GM12873 (cell line): ENCODE measurements around the gene P3H4.

ENCODE experiments used
- TF ChIP-seq, protein P1 (sequence below): IDR thresholded peaks from 2 replicates; pipeline ENCODE4 v1.5.1; 2012; ENCODE audit warnings: low read depth, mild to moderate bottlenecking, moderate library complexity, low read length, control low read depth; ENCODE audit not compliant: insufficient read depth; ENCODE audit errors: missing control alignments

P3H4 gene

DNA sequence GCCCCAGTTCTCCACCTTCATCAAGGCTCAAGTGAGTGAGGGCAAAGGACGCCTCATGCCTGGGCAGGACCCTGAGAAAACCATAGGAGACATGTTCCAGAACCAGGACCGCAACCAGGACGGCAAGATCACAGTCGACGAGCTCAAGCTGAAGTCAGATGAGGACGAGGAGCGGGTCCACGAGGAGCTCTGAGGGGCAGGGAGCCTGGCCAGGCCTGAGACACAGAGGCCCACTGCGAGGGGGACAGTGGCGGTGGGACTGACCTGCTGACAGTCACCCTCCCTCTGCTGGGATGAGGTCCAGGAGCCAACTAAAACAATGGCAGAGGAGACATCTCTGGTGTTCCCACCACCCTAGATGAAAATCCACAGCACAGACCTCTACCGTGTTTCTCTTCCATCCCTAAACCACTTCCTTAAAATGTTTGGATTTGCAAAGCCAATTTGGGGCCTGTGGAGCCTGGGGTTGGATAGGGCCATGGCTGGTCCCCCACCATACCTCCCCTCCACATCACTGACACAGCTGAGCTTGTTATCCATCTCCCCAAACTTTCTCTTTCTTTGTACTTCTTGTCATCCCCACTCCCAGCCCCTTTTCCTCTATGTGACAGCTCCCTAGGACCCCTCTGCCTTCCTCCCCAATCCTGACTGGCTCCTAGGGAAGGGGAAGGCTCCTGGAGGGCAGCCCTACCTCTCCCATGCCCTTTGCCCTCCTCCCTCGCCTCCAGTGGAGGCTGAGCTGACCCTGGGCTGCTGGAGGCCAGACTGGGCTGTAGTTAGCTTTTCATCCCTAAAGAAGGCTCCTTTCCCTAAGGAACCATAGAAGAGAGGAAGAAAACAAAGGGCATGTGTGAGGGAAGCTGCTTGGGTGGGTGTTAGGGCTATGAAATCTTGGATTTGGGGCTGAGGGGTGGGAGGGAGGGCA, 10.7 kb upstream of the P3H4 start:
- TF ChIP-seq, protein P1, sequence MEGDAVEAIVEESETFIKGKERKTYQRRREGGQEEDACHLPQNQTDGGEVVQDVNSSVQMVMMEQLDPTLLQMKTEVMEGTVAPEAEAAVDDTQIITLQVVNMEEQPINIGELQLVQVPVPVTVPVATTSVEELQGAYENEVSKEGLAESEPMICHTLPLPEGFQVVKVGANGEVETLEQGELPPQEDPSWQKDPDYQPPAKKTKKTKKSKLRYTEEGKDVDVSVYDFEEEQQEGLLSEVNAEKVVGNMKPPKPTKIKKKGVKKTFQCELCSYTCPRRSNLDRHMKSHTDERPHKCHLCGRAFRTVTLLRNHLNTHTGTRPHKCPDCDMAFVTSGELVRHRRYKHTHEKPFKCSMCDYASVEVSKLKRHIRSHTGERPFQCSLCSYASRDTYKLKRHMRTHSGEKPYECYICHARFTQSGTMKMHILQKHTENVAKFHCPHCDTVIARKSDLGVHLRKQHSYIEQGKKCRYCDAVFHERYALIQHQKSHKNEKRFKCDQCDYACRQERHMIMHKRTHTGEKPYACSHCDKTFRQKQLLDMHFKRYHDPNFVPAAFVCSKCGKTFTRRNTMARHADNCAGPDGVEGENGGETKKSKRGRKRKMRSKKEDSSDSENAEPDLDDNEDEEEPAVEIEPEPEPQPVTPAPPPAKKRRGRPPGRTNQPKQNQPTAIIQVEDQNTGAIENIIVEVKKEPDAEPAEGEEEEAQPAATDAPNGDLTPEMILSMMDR = no peak

DNA sequence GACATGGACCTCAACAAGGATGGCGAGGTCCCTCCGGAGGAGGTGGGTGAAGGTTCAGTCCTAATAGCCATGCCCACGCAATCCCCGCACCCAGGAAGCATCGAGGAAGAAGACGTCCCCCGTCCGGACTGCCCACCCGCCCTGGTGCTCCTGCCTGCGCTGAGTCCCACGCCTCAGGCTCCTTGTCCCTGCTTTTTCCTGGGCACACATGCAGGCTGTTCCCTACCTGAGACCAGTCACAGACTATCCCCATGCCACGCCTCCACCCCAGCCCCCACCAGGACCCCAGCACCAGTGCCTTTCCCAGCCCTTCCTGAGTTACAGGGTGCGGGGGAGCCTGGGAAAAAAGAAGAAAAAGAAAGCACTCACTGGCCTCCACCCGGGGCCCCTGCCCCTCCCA, 10.0 kb upstream of the P3H4 start:
- TF ChIP-seq, protein P1 = no peak

DNA sequence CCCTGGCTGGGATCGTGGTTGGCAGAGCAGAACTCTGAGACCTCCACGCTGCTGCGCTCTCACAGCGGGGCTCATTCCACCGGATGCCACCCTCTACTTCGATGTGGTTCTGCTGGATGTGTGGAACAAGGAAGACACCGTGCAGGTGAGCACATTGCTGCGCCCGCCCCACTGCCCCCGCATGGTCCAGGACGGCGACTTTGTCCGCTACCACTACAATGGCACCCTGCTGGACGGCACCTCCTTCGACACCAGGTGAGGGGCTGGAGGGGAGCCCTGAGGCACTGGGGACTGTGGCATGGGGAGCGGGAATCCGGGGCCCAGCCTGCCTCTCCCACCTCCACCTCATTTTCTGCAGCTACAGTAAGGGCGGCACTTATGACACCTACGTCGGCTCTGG, 6.3 kb upstream of the P3H4 start:
- TF ChIP-seq, protein P1 = no peak

DNA sequence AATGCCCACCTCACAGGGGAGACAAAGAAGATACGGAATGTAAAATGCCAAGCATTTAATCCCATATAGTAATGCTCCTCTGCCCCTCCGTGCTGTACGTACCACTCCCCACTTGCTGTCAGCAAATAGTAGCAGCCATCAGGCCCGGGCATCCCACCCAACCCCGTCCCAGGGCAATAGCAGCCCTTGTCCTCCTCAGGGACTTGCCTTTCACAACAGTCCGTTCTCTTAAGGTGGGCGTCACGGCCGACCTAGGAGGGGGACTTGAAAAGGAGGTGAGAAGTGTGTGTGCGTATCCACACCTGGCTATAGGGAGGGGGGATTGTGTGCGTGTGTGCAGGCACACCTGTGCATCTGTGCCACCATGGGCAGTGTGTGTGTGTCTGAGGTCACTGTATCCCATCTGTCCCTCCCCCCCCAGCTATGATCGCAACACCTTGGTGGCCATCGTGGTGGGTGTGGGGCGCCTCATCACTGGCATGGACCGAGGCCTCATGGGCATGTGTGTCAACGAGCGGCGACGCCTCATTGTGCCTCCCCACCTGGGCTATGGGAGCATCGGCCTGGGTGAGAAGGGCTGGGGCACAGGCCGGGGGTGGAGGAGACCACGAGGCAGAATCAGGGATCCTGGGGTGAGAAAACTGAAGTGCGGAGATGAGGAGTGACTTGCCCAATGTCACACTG, 5.0 kb upstream of the P3H4 start:
- TF ChIP-seq, protein P1 = no peak

DNA sequence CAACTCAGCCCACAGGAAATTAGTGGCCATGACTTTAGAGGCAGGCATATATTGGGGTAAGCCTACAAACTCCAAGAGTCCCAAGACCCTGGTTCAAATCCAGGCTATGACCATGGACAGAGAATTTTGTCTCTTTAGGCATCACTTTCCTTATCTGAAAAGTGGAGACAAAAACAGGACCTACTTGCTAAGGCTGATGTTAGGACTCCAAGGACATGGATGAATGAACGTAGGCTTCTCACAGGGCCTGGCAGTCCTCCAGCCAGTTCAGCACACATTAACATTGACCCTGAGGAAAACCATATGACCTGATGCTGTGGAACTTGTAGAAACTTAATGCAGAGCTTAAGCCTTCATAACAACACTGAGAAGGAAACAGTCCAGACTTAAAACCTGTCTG, 2.4 kb upstream of the P3H4 start:
- TF ChIP-seq, protein P1 = no peak

DNA sequence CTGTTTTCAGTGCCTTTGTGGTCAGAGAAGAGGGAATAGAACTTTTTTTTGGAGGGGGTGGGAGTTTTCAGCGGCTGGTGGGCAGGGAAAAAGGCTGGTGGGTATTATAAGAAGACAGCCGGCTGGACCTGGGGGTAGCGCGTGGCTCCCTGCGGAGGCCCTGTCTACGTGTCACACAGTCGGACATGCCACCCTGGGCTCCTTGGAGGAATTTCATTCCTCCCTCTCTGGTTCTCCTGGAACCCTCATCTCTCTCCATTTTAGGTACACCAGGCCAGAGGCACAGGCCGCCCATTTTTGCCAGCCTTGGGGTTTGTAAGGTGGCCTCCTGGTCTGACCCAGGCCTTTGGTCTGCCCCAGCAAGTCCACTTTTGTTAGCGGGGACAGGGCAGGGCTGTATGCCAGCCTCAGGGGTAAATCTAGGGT, 2.0 kb upstream of the P3H4 start:
- TF ChIP-seq, protein P1 = no peak

DNA sequence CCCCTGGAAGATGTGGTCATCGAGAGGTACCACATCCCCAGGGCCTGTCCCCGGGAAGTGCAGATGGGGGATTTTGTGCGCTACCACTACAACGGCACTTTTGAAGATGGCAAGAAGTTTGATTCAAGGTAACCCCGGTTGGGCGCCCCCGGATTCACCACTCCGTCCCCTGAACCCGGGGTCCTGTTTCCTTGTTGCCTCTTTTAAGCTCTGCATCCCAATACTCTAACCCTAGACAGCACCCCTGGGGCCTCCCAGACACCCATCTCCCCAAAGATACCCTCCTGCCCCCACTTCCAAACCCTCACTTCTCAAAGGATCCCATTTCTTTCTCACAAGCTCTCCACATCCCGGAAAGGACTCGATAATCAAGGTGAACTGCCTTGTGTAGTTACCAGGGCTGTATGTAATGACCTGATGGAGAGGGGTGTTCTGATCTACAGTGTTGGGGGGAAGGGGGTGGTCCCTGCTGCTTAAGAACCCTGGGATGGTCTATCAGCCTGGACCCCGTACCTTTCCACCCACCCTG, 1.5 kb upstream of the P3H4 start:
- TF ChIP-seq, protein P1 = no peak
